GM18858 (cell line): Measurements from ENCODE around the gene KCNN3.
"Not testable (repeated sequence)": the region's sequence is repeated elsewhere in the genome, so short reads cannot be mapped to it uniquely, and the experiment has no call there.

Experiments used
- ATAC-seq: cut with Tn5 transposase; IDR thresholded peaks from one replicate; pipeline ENCODE4 v1.9.1; 2021; ENCODE audit not compliant: unreplicated experiment

KCNN3 gene

GRCh38 chr1:154670310-154671270, 199.5 kb downstream of the KCNN3 start:
- not testable (repeated sequence) for ATAC-seq

DNA sequence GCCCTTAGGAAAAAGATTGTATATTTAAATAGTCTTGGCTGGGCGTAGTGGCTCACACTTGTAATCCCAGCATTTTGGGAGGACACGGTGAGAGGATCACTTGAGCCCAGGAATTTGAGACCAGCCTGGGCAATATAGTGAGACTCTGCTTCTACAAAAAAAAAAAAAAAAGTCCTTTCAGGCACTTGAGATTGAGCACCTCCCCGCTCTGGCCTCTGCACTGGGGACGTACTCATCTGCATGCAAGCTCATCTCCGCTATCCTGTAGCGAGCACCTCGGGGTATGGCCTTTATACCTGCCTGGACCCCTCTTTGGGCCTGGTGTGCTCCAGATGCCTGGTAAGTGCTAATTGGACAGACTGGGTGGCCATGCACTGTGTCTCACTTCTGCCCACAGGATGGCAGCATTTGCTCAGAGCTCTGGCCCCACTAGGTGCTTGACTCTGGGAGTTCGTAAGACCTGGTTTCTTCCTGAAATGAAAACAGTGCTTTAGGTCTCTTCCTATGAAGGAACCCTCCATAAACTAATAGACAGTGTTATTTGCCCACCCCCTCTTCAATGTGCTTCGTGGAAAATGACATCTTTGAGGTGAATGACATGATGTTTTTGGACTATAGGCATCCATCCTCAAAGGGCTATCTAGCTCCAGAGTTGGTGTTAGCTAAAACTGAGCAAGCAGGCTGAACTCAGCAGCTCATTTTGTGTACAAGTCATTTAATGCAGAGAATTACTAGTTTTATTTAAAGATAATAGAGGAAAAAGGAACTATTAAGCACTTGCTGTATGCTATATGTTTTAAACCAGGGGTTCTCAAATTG, 200.4 kb downstream of the KCNN3 start:
- no peak for ATAC-seq

- ATAC-seq = no peak
Measured at GRCh38 chr1:154666051-154666790, 203.9 kb downstream of the KCNN3 start.

GRCh38 chr1:154664331-154665002, 205.6 kb downstream of the KCNN3 start:
- ATAC-seq = no peak

GRCh38 chr1:154663471-154664060, 206.5 kb downstream of the KCNN3 start:
- ATAC-seq = no peak

- ATAC-seq = no peak
Measured at GRCh38 chr1:154661110-154661509, 209.0 kb downstream of the KCNN3 start.

- no peak for ATAC-seq
Measured at GRCh38 chr1:154659823-154660592, 210.1 kb downstream of the KCNN3 start.

GRCh38 chr1:154657556-154657955, 212.5 kb downstream of the KCNN3 start:
- ATAC-seq = no peak

DNA sequence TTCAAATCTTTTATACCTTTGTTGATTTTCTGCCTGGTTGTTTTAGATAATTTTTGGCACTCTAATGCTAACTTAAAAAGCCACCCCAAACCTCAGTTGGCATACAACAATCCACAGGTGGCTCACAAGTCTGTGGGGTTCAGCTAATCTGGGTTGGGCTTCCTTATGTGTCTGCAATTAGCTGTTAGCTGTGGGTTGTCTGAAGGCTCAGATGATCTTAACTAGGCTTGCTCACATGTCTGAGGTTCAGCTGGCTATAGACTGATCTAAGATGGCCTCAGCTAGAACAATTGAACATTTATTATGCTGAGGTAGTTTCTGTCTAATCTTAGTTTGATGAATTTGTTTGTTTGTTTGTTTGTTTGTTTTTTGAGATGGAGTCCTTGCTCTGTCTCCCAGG, 217.2 kb downstream of the KCNN3 start:
- no peak for ATAC-seq
